Upper lobe of right lung (tissue), 1 donor: ENCODE data around the gene SLC30A1. TPM values are rescaled to one million over a fixed set of nuclear protein-coding genes. Genes with fewer than 3 reads are reported as not detected.

Source experiments
- ATAC-seq: fragments of 200-7000 bp; cut with Tn5 transposase; one replicate; pipeline ENCODE4 v1.9.1; 2020; ENCODE audit warnings: mild to moderate bottlenecking, moderate library complexity
- DNase-seq: peaks from one replicate; pipeline ENCODE4 v3.0.0-alpha.2; 2020
- H3K27ac ChIP-seq: fragments of 200-600 bp; one replicate; pipeline ENCODE4 v1.8.0; 2022
- H3K27me3 ChIP-seq: fragments of 200-600 bp; one replicate; pipeline ENCODE4 v1.8.0; 2022; ENCODE audit warnings: mild to moderate bottlenecking
- H3K36me3 ChIP-seq: fragments of 200-600 bp; one replicate; pipeline ENCODE4 v1.8.0; 2022
- H3K4me1 ChIP-seq: fragments of 200-600 bp; one replicate; pipeline ENCODE4 v1.8.0; 2022
- H3K4me3 ChIP-seq: fragments of 200-600 bp; one replicate; pipeline ENCODE4 v1.8.0; 2022; ENCODE audit warnings: mild to moderate bottlenecking
- H3K9me3 ChIP-seq: fragments of 200-600 bp; one replicate; pipeline ENCODE4 v1.8.0; 2022
- CTCF ChIP-seq: fragments of 200-600 bp; IDR thresholded peaks from one replicate; pipeline ENCODE4 v1.8.0; 2022; ENCODE audit warnings: antibody characterized with exemption
- intact Hi-C: fragments of 100-400 bp; cut with DNase I; formaldehyde crosslinking; loops from one replicate; pipeline ENCODE4 v1.11.0; 2022
- total RNA-seq: library from RNA; stranded (reverse); fragmentation: NEBNext Ultra II Directional; extraction: Animal tissue kit (Norgen Biotek cat#: 25700); gene quantifications from one replicate; pipeline ENCODE4 v1.2.1, GENCODE V29; 2021
- donor health status: DM: no; HTN: yes; CAD: no; lungs with severe emphysema.

The SLC30A1 gene
- total RNA-seq, 1 donor from 2014 or later = 15.6 TPM

- intact Hi-C loops = no loop called here
- Histone ChIP-seq H3K4me3 (no peak overlapping the region), H3K36me3 (no peaks in the 10 kb centered on the region), H3K27ac (no peak overlapping the region), H3K4me1 (peaks cover 18% of the 10 kb centered on the region), H3K9me3 (no peaks in the 10 kb centered on the region), H3K27me3 (no peaks in the 10 kb centered on the region)
- no peak for ATAC-seq
- DNase-seq = no peak
- TF ChIP-seq CTCF = no peak
These were observed 32.9 kb upstream of the SLC30A1 start for GRCh38 chr1:211611818-211612217.

- no peak for DNase-seq
These were observed 32.0 kb upstream of the SLC30A1 start for GRCh38 chr1:211610779-211611556.

GRCh38 chr1:211609120-211610024 lies 30.4 kb upstream of the SLC30A1 start:
- intact Hi-C loops = no loop called here
- Histone ChIP-seq H3K36me3 (no peaks in the 10 kb centered on the region), H3K9me3 (no peaks in the 10 kb centered on the region), H3K27me3 (no peaks in the 10 kb centered on the region), H3K4me3 (no peak overlapping the region), H3K4me1 (peaks cover 18% of the 10 kb centered on the region), H3K27ac (no peak overlapping the region)
- TF ChIP-seq CTCF = no peak
- DNase-seq = no peak
- no peak for ATAC-seq

More at GRCh38 chr1:211610779-211611556, 32.0 kb upstream of the SLC30A1 start:
- peaks cover 18% of the 10 kb centered on the region for H3K4me1 ChIP-seq
- H3K27me3 ChIP-seq = no peaks in the 10 kb centered on the region
- TF ChIP-seq CTCF = no peak
- no peaks in the 10 kb centered on the region for H3K36me3 ChIP-seq
- H3K27ac ChIP-seq = no peak overlapping the region
- no peak for ATAC-seq
- H3K9me3 ChIP-seq = no peaks in the 10 kb centered on the region
- H3K4me3 ChIP-seq = no peak overlapping the region
- intact Hi-C loops = no loop called here

- H3K4me1 ChIP-seq = peaks cover 15% of the 10 kb centered on the region
- no peak overlapping the region for H3K4me3 ChIP-seq
- no peak for ATAC-seq
- peak overlapping the region; percentile 20 for H3K27ac ChIP-seq
- H3K36me3 ChIP-seq = no peaks in the 10 kb centered on the region
- no peaks in the 10 kb centered on the region for H3K27me3 ChIP-seq
- no peak for TF ChIP-seq CTCF
- intact Hi-C loops = no loop called here
- H3K9me3 ChIP-seq = no peaks in the 10 kb centered on the region
- DNase-seq = no peak
These were observed 29.0 kb upstream of the SLC30A1 start for GRCh38 chr1:211607754-211608473.

GRCh38 chr1:211606914-211607753 lies 28.2 kb upstream of the SLC30A1 start:
- peaks cover 19% of the 10 kb centered on the region for H3K4me1 ChIP-seq
- ATAC-seq (peak; percentile 87), DNase-seq (peak; percentile 78)
- intact Hi-C loops = no loop called here
- no peaks in the 10 kb centered on the region for H3K27me3 ChIP-seq
- TF ChIP-seq CTCF = no peak
- peak overlapping the region; percentile 71 for H3K27ac ChIP-seq
- H3K4me3 ChIP-seq = peak overlapping the region; percentile 19
- H3K36me3 ChIP-seq = no peaks in the 10 kb centered on the region
- H3K9me3 ChIP-seq = no peaks in the 10 kb centered on the region
